Midbrain (tissue), 1 donor: ENCODE data around the gene KDM1A.
A peak's percentile ranks its signal among the peaks of the same experiment; 100 is the strongest.

Experiments used
- DNase-seq: peaks from one replicate; lab custom pipeline; 2025; lab: John Stamatoyannopoulos, UW

The KDM1A gene

GRCh38 chr1:23110391-23110790 is 91.1 kb downstream of the KDM1A start:
- no peak for DNase-seq

- no peak for DNase-seq
Observed at GRCh38 chr1:23111600-23112535, 92.6 kb downstream of the KDM1A start.

GRCh38 chr1:23114424-23115079 is 95.3 kb downstream of the KDM1A start:
- DNase-seq: peak; percentile 3

- DNase-seq: no peak
Observed at GRCh38 chr1:23116216-23116836, 97.1 kb downstream of the KDM1A start.

- no peak for DNase-seq
Observed at GRCh38 chr1:23116921-23117699, 97.8 kb downstream of the KDM1A start.

- no peak for DNase-seq
Observed at GRCh38 chr1:23118407-23118806, 99.1 kb downstream of the KDM1A start.

- no peak for DNase-seq
Observed at GRCh38 chr1:23118957-23119792, 99.9 kb downstream of the KDM1A start.

GRCh38 chr1:23120383-23120782 is 101.1 kb downstream of the KDM1A start:
- no peak for DNase-seq

GRCh38 chr1:23122023-23122748 is 102.9 kb downstream of the KDM1A start:
- DNase-seq: peak; percentile 17

GRCh38 chr1:23122796-23123195 is 103.5 kb downstream of the KDM1A start:
- no peak for DNase-seq

- DNase-seq: no peak
Observed at GRCh38 chr1:23123528-23123927, 104.3 kb downstream of the KDM1A start.

- no peak for DNase-seq
Observed at GRCh38 chr1:23124259-23125026, 105.2 kb downstream of the KDM1A start.

GRCh38 chr1:23125489-23125888 is 106.2 kb downstream of the KDM1A start:
- DNase-seq: no peak

- no peak for DNase-seq
Observed at GRCh38 chr1:23126200-23126599, 106.9 kb downstream of the KDM1A start.

- no peak for DNase-seq
Observed at GRCh38 chr1:23126801-23127200, 107.5 kb downstream of the KDM1A start.

- DNase-seq: no peak
Observed at GRCh38 chr1:23129846-23130245, 110.6 kb downstream of the KDM1A start.

GRCh38 chr1:23132033-23132432 is 112.8 kb downstream of the KDM1A start:
- no peak for DNase-seq
